Activated T-cell treated with anti-CD3 and anti-CD28 coated beads, Interleukin-2, amount 50 U/mL, for 4 hours (primary cell): ENCODE data around the gene BCR. TPM values are rescaled to one million over a fixed set of nuclear protein-coding genes. Genes with fewer than 3 reads are reported as not detected.
"Not testable (repeated sequence)": the region's sequence is repeated elsewhere in the genome, so short reads cannot be mapped to it uniquely, and the experiment has no call there.

Experiments used
- ATAC-seq, 2 donors: fragments of 200-7000 bp; cut with Tn5 transposase; one replicate each; pipeline ENCODE4 v1.10.0; 2021
- DNase-seq: peaks from one replicate; pipeline ENCODE4 v3.0.0-alpha.2; 2020
- H3K27me3 Mint-ChIP-seq: one replicate; pipeline ENCODE4 v1.8.0; 2021; ENCODE audit warnings: low read depth, mixed read lengths
- H3K36me3 Mint-ChIP-seq: one replicate; pipeline ENCODE4 v1.8.0; 2022; ENCODE audit warnings: mixed read lengths; ENCODE audit not compliant: insufficient read depth
- H3K4me1 Mint-ChIP-seq: one replicate; pipeline ENCODE4 v1.8.0; 2021; ENCODE audit warnings: low read depth, mixed read lengths
- H3K4me3 Mint-ChIP-seq: one replicate; pipeline ENCODE4 v1.8.0; 2021; ENCODE audit warnings: mild to moderate bottlenecking, moderate library complexity, mixed read lengths
- H3K9me3 Mint-ChIP-seq: one replicate; pipeline ENCODE4 v1.8.0; 2021; ENCODE audit warnings: mixed read lengths
- total RNA-seq, 3 donors: library from RNA; stranded (reverse); gene quantifications; one replicate each; pipeline ENCODE4 v1.2.1, GENCODE V29; 2021

The BCR gene
- total RNA-seq = 10 to 100 TPM; 58.2 to 63.1 (median 61.3) TPM

GRCh38 chr22:23180301-23180892, at the start of gene BCR:
Gene BCR (plus strand): TSS chr22:23180509. CDS start chr22:23180961, 452 bp downstream.
- H3K27me3 Mint-ChIP-seq = no peaks in the 10 kb centered on the region
- H3K9me3 Mint-ChIP-seq = no peaks in the 10 kb centered on the region
- peaks cover 2% of the 10 kb centered on the region for H3K36me3 Mint-ChIP-seq
- peak; percentile 67 for ATAC-seq
- H3K4me3 Mint-ChIP-seq = peak within 1 kb of the TSS; percentile 95
- DNase-seq = peak; percentile 55
- peaks cover 70% of the 10 kb centered on the region for H3K4me1 Mint-ChIP-seq

- Mint-ChIP-seq H3K9me3 (no peaks in the 10 kb centered on the region), H3K36me3 (no peaks in the 10 kb centered on the region), H3K4me1 (peaks cover 4% of the 10 kb centered on the region), H3K4me3 (no peak overlapping the region), H3K27me3 (no peaks in the 10 kb centered on the region)
- ATAC-seq (no peak), DNase-seq (no peak)
Measured at GRCh38 chr22:23130697-23131096, 49.6 kb upstream of the BCR start.

GRCh38 chr22:23131931-23132330, 48.4 kb upstream of the BCR start:
- ATAC-seq (no peak), DNase-seq (no peak)
- no peaks in the 10 kb centered on the region for H3K9me3 Mint-ChIP-seq
- no peaks in the 10 kb centered on the region for H3K36me3 Mint-ChIP-seq
- peaks cover 12% of the 10 kb centered on the region for H3K4me1 Mint-ChIP-seq
- no peaks in the 10 kb centered on the region for H3K27me3 Mint-ChIP-seq
- H3K4me3 Mint-ChIP-seq = no peak overlapping the region

- no peaks in the 10 kb centered on the region for H3K9me3 Mint-ChIP-seq
- no peak for ATAC-seq
Measured at GRCh38 chr22:23132376-23133091, 47.8 kb upstream of the BCR start.

GRCh38 chr22:23133922-23134321, 46.4 kb upstream of the BCR start:
- Mint-ChIP-seq H3K4me1 (peaks cover 28% of the 10 kb centered on the region), H3K36me3 (no peaks in the 10 kb centered on the region), H3K9me3 (no peaks in the 10 kb centered on the region), H3K27me3 (no peaks in the 10 kb centered on the region), H3K4me3 (no peak overlapping the region)
- no peak for ATAC-seq
- DNase-seq = no peak

More at GRCh38 chr22:23132376-23133091, 47.8 kb upstream of the BCR start:
- Mint-ChIP-seq H3K4me3 (no peak overlapping the region), H3K36me3 (no peaks in the 10 kb centered on the region), H3K4me1 (peaks cover 18% of the 10 kb centered on the region), H3K27me3 (no peaks in the 10 kb centered on the region)
- no peak for DNase-seq

- not testable (repeated sequence) for H3K27me3 Mint-ChIP-seq, H3K4me3 Mint-ChIP-seq, H3K36me3 Mint-ChIP-seq, H3K9me3 Mint-ChIP-seq, DNase-seq, ATAC-seq
- peaks cover 51% of the 10 kb centered on the region for H3K4me1 Mint-ChIP-seq
Measured at GRCh38 chr22:23136991-23137390, 43.3 kb upstream of the BCR start.

GRCh38 chr22:23137468-23137867, 42.8 kb upstream of the BCR start:
- H3K27me3 Mint-ChIP-seq = no peaks in the 10 kb centered on the region
- peaks cover 56% of the 10 kb centered on the region for H3K4me1 Mint-ChIP-seq
- H3K4me3 Mint-ChIP-seq = peak overlapping the region; percentile 37
- H3K36me3 Mint-ChIP-seq = no peaks in the 10 kb centered on the region
- ATAC-seq (no peak), DNase-seq (no peak)
- no peaks in the 10 kb centered on the region for H3K9me3 Mint-ChIP-seq

GRCh38 chr22:23137905-23138561, 42.3 kb upstream of the BCR start:
- Mint-ChIP-seq H3K4me3 (peak overlapping the region; percentile 37), H3K27me3 (no peaks in the 10 kb centered on the region), H3K36me3 (no peaks in the 10 kb centered on the region), H3K9me3 (no peaks in the 10 kb centered on the region), H3K4me1 (peaks cover 62% of the 10 kb centered on the region)
- DNase-seq (no peak), ATAC-seq (peak in 1 of 2 donors; percentile 18)

GRCh38 chr22:23138584-23139435, 41.5 kb upstream of the BCR start:
- H3K36me3 Mint-ChIP-seq = no peaks in the 10 kb centered on the region
- ATAC-seq = no peak
- peak overlapping the region; percentile 37 for H3K4me3 Mint-ChIP-seq
- no peaks in the 10 kb centered on the region for H3K27me3 Mint-ChIP-seq
- H3K4me1 Mint-ChIP-seq = peaks cover 67% of the 10 kb centered on the region
- no peaks in the 10 kb centered on the region for H3K9me3 Mint-ChIP-seq
- no peak for DNase-seq

- Mint-ChIP-seq H3K36me3 (no peaks in the 10 kb centered on the region), H3K4me3 (no peak overlapping the region), H3K27me3 (no peaks in the 10 kb centered on the region), H3K9me3 (no peaks in the 10 kb centered on the region), H3K4me1 (peaks cover 78% of the 10 kb centered on the region)
- DNase-seq (no peak), ATAC-seq (no peak)
Measured at GRCh38 chr22:23140385-23140784, 39.9 kb upstream of the BCR start.

- no peak for DNase-seq
- Mint-ChIP-seq H3K36me3 (no peaks in the 10 kb centered on the region), H3K27me3 (no peaks in the 10 kb centered on the region), H3K9me3 (no peaks in the 10 kb centered on the region), H3K4me3 (peak overlapping the region; percentile 67), H3K4me1 (peaks cover 67% of the 10 kb centered on the region)
- no peak for ATAC-seq
Measured at GRCh38 chr22:23142546-23143105, 37.7 kb upstream of the BCR start.

- Mint-ChIP-seq H3K4me1 (peaks cover 62% of the 10 kb centered on the region), H3K4me3 (peak overlapping the region; percentile 67)
Measured at GRCh38 chr22:23143119-23143518, 37.2 kb upstream of the BCR start.

GRCh38 chr22:23144432-23144831, 35.9 kb upstream of the BCR start:
- Mint-ChIP-seq H3K4me1 (peaks cover 51% of the 10 kb centered on the region), H3K36me3 (no peaks in the 10 kb centered on the region), H3K9me3 (no peaks in the 10 kb centered on the region), H3K27me3 (no peaks in the 10 kb centered on the region), H3K4me3 (no peak overlapping the region)
- DNase-seq (no peak), ATAC-seq (no peak)

More at GRCh38 chr22:23143119-23143518, 37.2 kb upstream of the BCR start:
- Mint-ChIP-seq H3K27me3 (no peaks in the 10 kb centered on the region), H3K36me3 (no peaks in the 10 kb centered on the region), H3K9me3 (no peaks in the 10 kb centered on the region)
- no peak for ATAC-seq
- no peak for DNase-seq
